K562 (cell line): ENCODE measurements around the gene AFF3. TPM values are rescaled to one million over a fixed set of nuclear protein-coding genes. Genes with fewer than 3 reads are reported as not detected.

Source experiments
- ATAC-seq: fragments of 200-7000 bp; cut with Tn5 transposase; 3 replicates; pipeline ENCODE4 v1.9.1; 2020; ENCODE audit warnings: moderate library complexity
- BruUV-seq: library from RNA; stranded (reverse); fragments of 400-500 nt; replicated peaks from 2 replicates; lab custom pipeline; 2021; lab: Mats Ljungman, UMichigan
- CTCF ChIA-PET: fragments of 300-600 bp; formaldehyde crosslinking; extraction: SDS; loops from one replicate; lab custom pipeline; 2021; ENCODE audit warnings: low intra/inter-chr PET ratio; lab: Yijun Ruan, JAX
- POLR2A ChIA-PET: fragments of 300-600, 350-650 bp; sonication (Branson Sonifier 250); formaldehyde crosslinking; extraction: SDS; loops from one replicate; lab custom pipeline; 2021; ENCODE audit warnings: antibody characterized with exemption, inconsistent platforms; lab: Yijun Ruan, JAX
- DNase-seq, 4 experiments: peaks; one replicate each; pipeline versions ENCODE4 v3.0.0 to v3.0.0-alpha.2; 2011 to 2018; ENCODE audit warnings: low spot score in 3 of 4, mixed read lengths in 3 of 4; ENCODE audit errors: extremely low read depth in 1 of 4
- FAIRE-seq: peaks from 2 replicates; lab custom pipeline; 2011; peaks lifted over from hg19 to GRCh38; lab: Jason Lieb, UNC
- H2AFZ ChIP-seq: 2 replicates; pipeline ENCODE4 v1.6.0; 2011; ENCODE audit warnings: low read depth, low read length, control low read depth, inconsistent platforms
- H3K27ac ChIP-seq: fragments of 200-600 bp; 3 replicates; pipeline ENCODE4 v1.8.0; 2011; ENCODE audit warnings: low read depth, mild to moderate bottlenecking, control low read depth, inconsistent platforms, low read length, moderate library complexity, mixed read lengths; ENCODE audit errors: extremely low read depth
- H3K27me3 ChIP-seq, 2 experiments: fragments of 300-600 bp in 1 of 2; 2 replicates in 1 of 2; 3 replicates in 1 of 2; pipeline versions ENCODE4 v1.6.0 to v1.8.0; 2011; ENCODE audit warnings: inconsistent platforms in 2 of 2, low read length in 2 of 2, mild to moderate bottlenecking in 1 of 2, mixed read lengths in 1 of 2, moderate library complexity in 1 of 2; ENCODE audit not compliant: control insufficient read depth in 2 of 2, insufficient read depth in 2 of 2
- H3K36me3 ChIP-seq: fragments of 300-600 bp; 3 replicates; pipeline ENCODE4 v1.8.0; 2011; ENCODE audit warnings: mild to moderate bottlenecking, low read length, inconsistent platforms; ENCODE audit not compliant: control insufficient read depth, insufficient read depth
- H3K4me1 ChIP-seq, 2 experiments: fragments of 200-600 bp in 1 of 2; replicated peaks in 1 of 2; 2 replicates in 1 of 2; 3 replicates in 1 of 2; pipeline versions ENCODE4 v1.5.1 to v1.8.0; 2011; ENCODE audit warnings: inconsistent platforms in 2 of 2, low read length in 2 of 2, mild to moderate bottlenecking in 1 of 2, mixed read lengths in 1 of 2, moderate library complexity in 1 of 2; ENCODE audit not compliant: control insufficient read depth in 2 of 2, insufficient read depth in 2 of 2
- H3K4me2 ChIP-seq: 2 replicates; pipeline ENCODE4 v1.6.1; 2011; ENCODE audit warnings: low read length, control low read depth, inconsistent platforms, mixed read lengths; ENCODE audit not compliant: insufficient read depth
- H3K4me3 ChIP-seq: fragments of 200-600 bp; sonication (generic), shearing (Covaris generic); 2 replicates; pipeline ENCODE4 v1.5.1; 2016; ENCODE audit warnings: control low read depth, inconsistent platforms
- H3K79me2 ChIP-seq: fragments of 200-600 bp; 3 replicates; pipeline ENCODE4 v1.8.0; 2011; ENCODE audit warnings: low read length, inconsistent platforms; ENCODE audit not compliant: control insufficient read depth, insufficient read depth
- H3K9ac ChIP-seq, 2 experiments: 2 replicates each; pipeline versions ENCODE4 v1.6.0 to v1.6.1; 2011; ENCODE audit warnings: low read depth in 2 of 2, low read length in 2 of 2, control low read depth in 1 of 2, inconsistent platforms in 1 of 2, mild to moderate bottlenecking in 1 of 2, mixed read lengths in 1 of 2; ENCODE audit not compliant: insufficient read depth in 1 of 2
- H3K9me1 ChIP-seq: one replicate; pipeline ENCODE4 v1.6.0; 2011; ENCODE audit warnings: inconsistent platforms, mild to moderate bottlenecking, low read length, moderate library complexity; ENCODE audit not compliant: control insufficient read depth, insufficient read depth
- H3K9me3 ChIP-seq: replicated peaks from 2 replicates; pipeline ENCODE4 v1.5.1; 2011; ENCODE audit warnings: low read depth, low read length, inconsistent platforms; ENCODE audit not compliant: control insufficient read depth, insufficient read depth
- H4K20me1 ChIP-seq: replicated peaks from 2 replicates; pipeline ENCODE4 v1.6.1; 2011; ENCODE audit warnings: low read length, inconsistent platforms, mixed read lengths; ENCODE audit not compliant: control insufficient read depth, insufficient read depth
- PATZ1 ChIP-seq: fragments of 250-450 bp; sonication (Bioruptor Pico); IDR thresholded peaks from 2 replicates; pipeline ENCODE4 v1.5.0; 2020; ENCODE audit warnings: mild to moderate bottlenecking, borderline replicate concordance
- RFX1 ChIP-seq: fragments of 450-650 bp; IDR thresholded peaks from 2 replicates; pipeline ENCODE4 v1.6.1; 2016; ENCODE audit warnings: mild to moderate bottlenecking, moderate library complexity
- SMAD3 ChIP-seq: fragments of 450-650 bp; formaldehyde crosslinking; conservative IDR thresholded peaks from 2 replicates; pipeline ENCODE4 v1.4.0; 2020; ENCODE audit warnings: mild to moderate bottlenecking
- SMC3 ChIP-seq: conservative IDR thresholded peaks from 2 replicates; pipeline ENCODE4 v1.6.1; 2011; ENCODE audit warnings: low read depth, low read length, improper control_type of control experiment; ENCODE audit not compliant: insufficient read depth
- ZNF354B ChIP-seq: fragments of 250-450 bp; sonication (Bioruptor Pico); IDR thresholded peaks from 2 replicates; pipeline ENCODE4 v1.4.0; 2020
- ZNF589 ChIP-seq: fragments of 200-800 bp; sonication (Bioruptor generic); IDR thresholded peaks from 2 replicates; pipeline ENCODE4 v1.6.1; 2016; ENCODE audit warnings: low read depth, missing genetic modification characterization, missing compliant biosample characterization
- WGBS: fragments of 100-300 bp; shearing (Covaris generic); methylation state at CpG from one replicate; pipeline ENCODE4 v1.1.6; 2016; ENCODE audit warnings: low coverage, mixed read lengths; ENCODE audit not compliant: insufficient coverage; ENCODE audit errors: missing lambda C conversion rate; 5-methylcytosine and 5-hydroxymethylcytosine counted together
- in situ Hi-C: fragments of 300-500 bp; cut with MboI; formaldehyde crosslinking; loops from 4 replicates; pipeline ENCODE4 v1.15.0; 2018; ENCODE audit warnings: inconsistent platforms, mixed read lengths
- intact Hi-C: fragments of 100-400 bp; cut with micrococcal nuclease; formaldehyde crosslinking; loops from 2 replicates; pipeline ENCODE4 v1.14.2; 2022
- polyA plus RNA-seq, 8 experiments: library from polyadenylated mRNA; depleted of rRNA in 4 of 8; stranded (reverse) in 5 of 8; unstranded in 3 of 8; fragments of >200 nt; fragmentation: Nextera tagmentation in 2 of 8; fragmentation: Illumina TruSeq in 1 of 8; extraction: Ambion mirVana in 2 of 8; extraction: Trizol in 1 of 8; gene quantifications; 2 replicates each; pipeline versions ENCODE4 v1.2.1 to v1.2.3, GENCODE V29; 2011 to 2014; ENCODE audit warnings: inconsistent platforms in 1 of 8, missing spikeins in 1 of 8
- total RNA-seq, 7 experiments: library from RNA; depleted of rRNA in 6 of 7; stranded (reverse); fragments of >200 nt in 6 of 7; fragmentation: Illumina TruSeq in 2 of 7; extraction: Trizol in 2 of 7; gene quantifications; 2 replicates each; pipeline versions ENCODE4 v1.2.1 to v1.2.3, GENCODE V29; 2011 to 2021; ENCODE audit warnings: low replicate concordance in 1 of 7
- TF ChIP-seq, protein P1 (sequence below), 2 experiments: fragments of 450-650 bp; IDR thresholded peaks; 2 replicates each; pipeline ENCODE4 v1.6.1; 2016

AFF3 gene
- total and polyA plus RNA-seq, 9 of the 15 experiments (the other 6 are each of a cell fraction or from before 2014, with no cell fraction given), result 0.02 to 0.11 TPM; not detected in 7

DNA sequence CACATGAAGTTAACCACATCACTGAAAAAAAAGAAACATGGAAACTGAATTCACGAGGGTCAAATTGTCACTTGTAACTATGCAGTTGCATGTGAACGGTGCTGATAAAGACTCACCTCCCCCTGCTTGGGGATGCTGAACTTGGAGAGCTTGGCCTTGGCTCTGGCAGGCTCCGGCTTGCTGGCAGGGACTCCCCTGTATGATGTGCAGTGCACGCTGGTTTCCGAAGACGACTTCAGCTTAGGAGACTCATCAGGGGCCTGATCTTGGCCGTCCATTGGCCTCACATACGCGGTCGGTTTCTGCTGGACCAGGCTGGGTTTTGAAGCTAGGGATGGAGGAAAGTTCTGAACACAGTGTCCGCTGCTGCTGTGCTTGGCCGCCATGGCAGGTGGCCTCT, 135.9 kb downstream of the AFF3 start:
- no peak overlapping the region for H2AFZ ChIP-seq
- no TSS peak for BruUV-seq
- H3K9ac ChIP-seq, result no peak overlapping the region
- FAIRE-seq, result no peak
- H3K4me2 ChIP-seq, result no peak overlapping the region
- in situ Hi-C loops (no loop called here), intact Hi-C loops (no loop called here)
- ATAC-seq, result no peak
- no peak overlapping the region for H3K4me3 ChIP-seq
- H3K27me3 ChIP-seq, result peaks cover 18 to 38% of the 10 kb centered on the region in 2 experiments; a peak in 4 of 5 replicates
- POLR2A ChIA-PET, result no interaction called here
- no peaks in the 10 kb centered on the region for H4K20me1 ChIP-seq
- CTCF ChIA-PET, result no interaction called here
- no peaks in the 10 kb centered on the region for H3K79me2 ChIP-seq
- no peak for DNase-seq
- 0% methylated on average over 12 of the region's 12 CpGs for WGBS
- H3K4me1 ChIP-seq, result no peaks in the 10 kb centered on the region
- no peaks in the 10 kb centered on the region for H3K9me1 ChIP-seq
- H3K9me3 ChIP-seq, result no peaks in the 10 kb centered on the region
- no peaks in the 10 kb centered on the region for H3K36me3 ChIP-seq
- TF ChIP-seq SMAD3 (CRISPR knock-in tag) (no peak), ZNF589 (CRISPR knock-in tag) (no peak), SMC3 (no peak), ZNF354B (no peak), PATZ1 (CRISPR knock-in tag) (no peak), RFX1 (no peak)
- TF ChIP-seq, protein P1, sequence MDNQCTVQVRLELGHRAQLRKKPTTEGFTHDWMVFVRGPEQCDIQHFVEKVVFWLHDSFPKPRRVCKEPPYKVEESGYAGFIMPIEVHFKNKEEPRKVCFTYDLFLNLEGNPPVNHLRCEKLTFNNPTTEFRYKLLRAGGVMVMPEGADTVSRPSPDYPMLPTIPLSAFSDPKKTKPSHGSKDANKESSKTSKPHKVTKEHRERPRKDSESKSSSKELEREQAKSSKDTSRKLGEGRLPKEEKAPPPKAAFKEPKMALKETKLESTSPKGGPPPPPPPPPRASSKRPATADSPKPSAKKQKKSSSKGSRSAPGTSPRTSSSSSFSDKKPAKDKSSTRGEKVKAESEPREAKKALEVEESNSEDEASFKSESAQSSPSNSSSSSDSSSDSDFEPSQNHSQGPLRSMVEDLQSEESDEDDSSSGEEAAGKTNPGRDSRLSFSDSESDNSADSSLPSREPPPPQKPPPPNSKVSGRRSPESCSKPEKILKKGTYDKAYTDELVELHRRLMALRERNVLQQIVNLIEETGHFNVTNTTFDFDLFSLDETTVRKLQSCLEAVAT (IDR thresholded peaks at IDR 0.05), result no peak
- H3K27ac ChIP-seq, result no peak overlapping the region
